ENCODE measurements around the gene RMC1. TPM values are rescaled to one million over a fixed set of nuclear protein-coding genes. Genes with fewer than 3 reads are reported as not detected.

RMC1 gene
- total RNA-seq, 2 experiments from 2014 or later = 26.1 to 28.5 TPM

- H3K4me3 Mint-ChIP-seq = no peak overlapping the region
- no peak for ATAC-seq
- CTCF ChIA-PET = interaction anchor here (0.8 to 6.8 kb wide), 5 partner anchors 8 to 423 kb away, joined by 3 to 51 read pairs (median 18); no protein-coding TSS in a partner anchor
- intact Hi-C loops (cut with micrococcal nuclease) = no loop called here
- no peak overlapping the region for H3K27ac Mint-ChIP-seq
- peaks cover 8% of the 10 kb centered on the region for H3K4me1 Mint-ChIP-seq (ENCODE audit: low read depth)
- no peaks in the 10 kb centered on the region for H3K27me3 Mint-ChIP-seq
- no peak for DNase-seq
- no peaks in the 10 kb centered on the region for H3K36me3 Mint-ChIP-seq (ENCODE audit: low read depth)
- H3K9me3 Mint-ChIP-seq = no peaks in the 10 kb centered on the region
- POLR2A ChIA-PET = no interaction called here
- no peak for TF ChIP-seq CTCF (IDR thresholded peaks at IDR 0.05)
These were observed 7.4 kb upstream of the RMC1 start for GRCh38 chr18:23495723-23496440.

- POLR2A ChIA-PET = no interaction called here
- ATAC-seq (no peak), DNase-seq (no peak)
- H3K9me3 Mint-ChIP-seq = no peaks in the 10 kb centered on the region
- no peak overlapping the region for H3K4me3 Mint-ChIP-seq
- CTCF ChIA-PET = interaction anchor here (0.6 to 6.8 kb wide), 41 partner anchors 8 to 561 kb away, joined by 3 to 51 read pairs (median 4); partner anchors contain the start of genes NPC1 and RIOK3
- no peak for TF ChIP-seq CTCF (IDR thresholded peaks at IDR 0.05)
- peaks cover 20% of the 10 kb centered on the region for H3K4me1 Mint-ChIP-seq (ENCODE audit: low read depth)
- H3K27ac Mint-ChIP-seq = no peak overlapping the region
- intact Hi-C loops (cut with micrococcal nuclease) = no loop called here
- no peaks in the 10 kb centered on the region for H3K36me3 Mint-ChIP-seq (ENCODE audit: low read depth)
- H3K27me3 Mint-ChIP-seq = no peaks in the 10 kb centered on the region
These were observed 5.2 kb upstream of the RMC1 start for GRCh38 chr18:23498117-23498516.

DNA sequence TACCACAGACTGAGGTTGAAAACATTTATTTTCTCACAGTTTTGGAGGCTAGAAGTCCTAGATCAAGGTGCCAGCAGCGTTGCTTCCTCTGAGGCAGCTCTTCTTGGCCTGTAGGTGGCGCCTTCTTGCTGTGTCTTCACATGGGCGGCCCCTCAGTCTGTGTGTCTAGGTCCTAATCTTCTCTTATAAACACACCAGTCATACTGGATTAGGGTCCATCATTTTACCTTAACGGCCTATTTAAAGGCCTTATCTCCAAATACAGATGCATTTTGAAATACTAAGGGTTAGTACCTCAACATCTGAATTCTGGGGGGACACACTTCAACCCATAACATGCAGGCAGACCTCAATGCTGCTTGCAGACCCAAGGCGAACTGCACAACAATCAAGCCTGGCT lies 4.4 kb upstream of the RMC1 start:
- intact Hi-C loops (cut with micrococcal nuclease) = no loop called here
- Mint-ChIP-seq H3K27me3 (no peaks in the 10 kb centered on the region), H3K4me3 (no peak overlapping the region), H3K36me3 (ENCODE audit: low read depth) (peaks cover 1% of the 10 kb centered on the region), H3K27ac (no peak overlapping the region), H3K9me3 (no peaks in the 10 kb centered on the region), H3K4me1 (ENCODE audit: low read depth) (peaks cover 20% of the 10 kb centered on the region)
- TF ChIP-seq CTCF (IDR thresholded peaks at IDR 0.05) = peak; percentile 71
- DNase-seq (peak; percentile 87), ATAC-seq (peak; percentile 57)
- ChIA-PET CTCF (interaction anchor here (0.6 to 6.8 kb wide), 40 partner anchors 8 to 561 kb away, joined by 3 to 51 read pairs (median 4); partner anchors contain the start of genes NPC1 and RIOK3), POLR2A (no interaction called here)

DNA sequence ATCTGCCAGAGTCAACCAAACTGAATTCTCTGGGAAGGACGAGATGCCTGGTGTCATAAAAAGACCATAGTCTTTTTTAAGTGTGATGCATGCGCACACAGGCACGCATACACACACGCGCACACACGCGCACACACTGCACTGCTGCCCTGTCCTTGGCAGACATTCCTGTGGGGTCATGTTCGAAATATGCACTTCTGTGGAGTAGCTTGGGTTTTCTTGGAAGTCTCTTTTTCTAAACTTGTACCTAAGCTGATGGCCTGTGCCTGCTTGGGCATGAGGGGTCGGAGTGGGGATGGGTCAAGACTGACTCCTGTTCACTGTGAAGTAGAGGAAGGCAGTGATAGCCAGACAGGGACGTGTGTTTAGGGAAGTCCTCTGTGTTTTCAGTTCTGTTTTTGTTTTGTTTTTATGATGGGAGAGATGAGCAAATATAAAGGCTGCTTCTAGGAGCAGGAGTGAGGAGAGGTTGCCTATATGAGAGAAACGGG lies 4.0 kb upstream of the RMC1 start:
- no peak for ATAC-seq
- ChIA-PET POLR2A (no interaction called here), CTCF (interaction anchor here (0.9 to 6.8 kb wide), 17 partner anchors 12 to 203 kb away, joined by 3 to 51 read pairs (median 6); partner anchors contain the start of gene RIOK3)
- H3K27me3 Mint-ChIP-seq = no peaks in the 10 kb centered on the region
- TF ChIP-seq CTCF (IDR thresholded peaks at IDR 0.05) = no peak
- DNase-seq = no peak
- H3K27ac Mint-ChIP-seq = no peak overlapping the region
- intact Hi-C loops (cut with micrococcal nuclease) = no loop called here
- H3K9me3 Mint-ChIP-seq = no peaks in the 10 kb centered on the region
- no peak overlapping the region for H3K4me3 Mint-ChIP-seq
- peaks cover 2% of the 10 kb centered on the region for H3K36me3 Mint-ChIP-seq (ENCODE audit: low read depth)
- peaks cover 22% of the 10 kb centered on the region for H3K4me1 Mint-ChIP-seq (ENCODE audit: low read depth)

- Mint-ChIP-seq H3K4me1 (ENCODE audit: low read depth) (peaks cover 36% of the 10 kb centered on the region), H3K4me3 (no peak overlapping the region), H3K9me3 (no peaks in the 10 kb centered on the region), H3K27ac (no peak overlapping the region), H3K27me3 (no peaks in the 10 kb centered on the region), H3K36me3 (ENCODE audit: low read depth) (peaks cover 11% of the 10 kb centered on the region)
- intact Hi-C loops (cut with micrococcal nuclease) = loop anchor here (5.0 kb wide), 1 partner anchor 86 kb away; the partner anchor contains the start of gene NPC1
- ChIA-PET POLR2A (interaction anchor here (0.8 to 1.3 kb wide), 3 partner anchors 8 to 84 kb away, joined by 3 to 7 read pairs (median 4); partner anchors contain the start of gene NPC1), CTCF (interaction anchor here (0.7 to 6.8 kb wide), 5 partner anchors 10 to 201 kb away, joined by 3 to 44 read pairs (median 5); no protein-coding TSS in a partner anchor)
- DNase-seq = no peak
- no peak for TF ChIP-seq CTCF (IDR thresholded peaks at IDR 0.05)
- ATAC-seq = no peak
These were observed 1.7 kb upstream of the RMC1 start for GRCh38 chr18:23501626-23502025.
